Bronchial epithelial cell (primary cell): ENCODE data around the gene WAS. TPM values are rescaled to one million over a fixed set of nuclear protein-coding genes. Genes with fewer than 3 reads are reported as not detected.

Source experiments
- DNase-seq: peaks from one replicate; pipeline ENCODE4 v3.0.0-alpha.2; 2010; ENCODE audit warnings: low read depth
- FAIRE-seq: peaks from 2 replicates; lab custom pipeline; 2011; peaks lifted over from hg19 to GRCh38; lab: Jason Lieb, UNC
- H3K27me3 ChIP-seq: 2 replicates; pipeline ENCODE4 v1.5.1; 2011; ENCODE audit warnings: low read length; ENCODE audit not compliant: control insufficient read depth, insufficient read depth
- H3K36me3 ChIP-seq: 2 replicates; pipeline ENCODE4 v1.5.1; 2011; ENCODE audit warnings: low read length; ENCODE audit not compliant: control insufficient read depth, insufficient read depth
- H3K4me3 ChIP-seq: 2 replicates; pipeline ENCODE4 v1.5.1; 2011; ENCODE audit warnings: mild to moderate bottlenecking, low read depth, low read length, control low read depth
- CTCF ChIP-seq: IDR thresholded peaks from 2 replicates; pipeline ENCODE4 v1.5.1; 2011; ENCODE audit warnings: mild to moderate bottlenecking, moderate library complexity, low read length, control low read depth, inconsistent platforms; ENCODE audit not compliant: insufficient read depth, severe bottlenecking
- total RNA-seq: library from RNA; depleted of rRNA; stranded (reverse); fragments of >200 nt; gene quantifications from 2 replicates; pipeline ENCODE4 v1.2.1, GENCODE V29; 2014

Gene WAS
- total RNA-seq, 1 donor from 2014 or later = not detected

GRCh38 chrX:48700951-48701653 lies 17.5 kb downstream of the WAS start:
- TF ChIP-seq CTCF = no peak
- Histone ChIP-seq H3K36me3 (no peaks in the 10 kb centered on the region), H3K27me3 (no peaks in the 10 kb centered on the region), H3K4me3 (no peak overlapping the region)
- DNase-seq = no peak
- no peak for FAIRE-seq

GRCh38 chrX:48702032-48702431 lies 18.4 kb downstream of the WAS start:
- H3K4me3 ChIP-seq = no peak overlapping the region
- FAIRE-seq = no peak
- no peak for DNase-seq
- no peaks in the 10 kb centered on the region for H3K36me3 ChIP-seq
- TF ChIP-seq CTCF = no peak
- H3K27me3 ChIP-seq = no peaks in the 10 kb centered on the region

GRCh38 chrX:48702716-48703115 lies 19.1 kb downstream of the WAS start:
- no peak overlapping the region for H3K4me3 ChIP-seq
- H3K36me3 ChIP-seq = no peaks in the 10 kb centered on the region
- TF ChIP-seq CTCF = no peak
- FAIRE-seq (no peak), DNase-seq (no peak)
- no peaks in the 10 kb centered on the region for H3K27me3 ChIP-seq

- no peak for FAIRE-seq
- Histone ChIP-seq H3K27me3 (no peaks in the 10 kb centered on the region), H3K4me3 (no peak overlapping the region), H3K36me3 (no peaks in the 10 kb centered on the region)
- TF ChIP-seq CTCF = no peak
- no peak for DNase-seq
These were observed 19.6 kb downstream of the WAS start for GRCh38 chrX:48703228-48703627.

GRCh38 chrX:48703642-48704481 lies 20.3 kb downstream of the WAS start:
- no peaks in the 10 kb centered on the region for H3K27me3 ChIP-seq
- FAIRE-seq (no peak), DNase-seq (peak; percentile 94)
- no peak overlapping the region for H3K4me3 ChIP-seq
- TF ChIP-seq CTCF = peak; percentile 11
- no peaks in the 10 kb centered on the region for H3K36me3 ChIP-seq
